22Rv1 (cell line): ENCODE measurements around the gene SSH2.

Source experiments
- CTCF ChIP-seq: fragments of 450-650 bp; IDR thresholded peaks from 2 replicates; pipeline ENCODE4 v1.5.1; 2017; ENCODE audit warnings: mild to moderate bottlenecking
- ZFX ChIP-seq: fragments of 450-650 bp; IDR thresholded peaks from 2 replicates; pipeline ENCODE4 v1.6.1; 2017; ENCODE audit warnings: antibody characterized with exemption, borderline replicate concordance

DNA sequence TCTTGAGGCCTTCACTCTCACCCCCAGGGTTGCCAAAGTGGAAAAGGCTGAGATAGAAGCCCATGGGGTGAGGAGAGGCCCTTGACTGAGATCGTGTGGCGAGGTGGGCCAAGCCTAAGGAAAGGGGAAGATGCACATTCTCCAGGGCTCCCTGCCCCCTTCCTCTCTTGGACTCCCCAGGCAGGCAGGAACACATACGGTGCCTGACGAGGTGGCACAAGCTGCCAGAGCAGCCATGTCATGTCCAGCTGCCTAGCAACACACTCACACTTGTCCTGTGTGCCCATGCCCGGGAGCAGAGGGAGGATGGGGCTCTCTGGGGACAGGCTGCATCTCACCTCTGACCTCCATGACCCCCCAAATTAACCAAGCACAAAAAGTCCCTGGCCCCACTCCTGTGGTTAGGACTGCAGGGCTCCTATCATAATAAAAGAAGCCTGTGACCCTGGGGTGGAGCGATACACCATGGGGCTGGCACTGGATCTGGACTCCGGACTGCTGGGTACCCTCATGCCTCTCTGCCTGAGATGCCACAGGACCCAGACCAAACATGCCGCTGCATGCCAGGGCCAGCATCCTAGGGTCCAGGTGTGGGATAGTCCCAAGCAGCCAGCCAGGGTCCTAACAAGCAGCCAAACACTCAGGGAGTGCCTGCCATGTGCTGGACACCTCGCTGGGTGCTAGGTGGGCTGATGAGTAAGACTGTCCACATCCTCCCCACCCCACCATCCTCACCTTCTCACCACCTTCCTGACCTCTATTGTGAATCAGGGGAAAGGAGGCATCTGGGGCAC is 343.2 kb downstream of the SSH2 start:
- TF ChIP-seq CTCF (no peak), ZFX (no peak)
